GM12878 (cell line): ENCODE results near the gene MATN3. TPM values are rescaled to one million over a fixed set of nuclear protein-coding genes. Genes with fewer than 3 reads are reported as not detected.

ENCODE experiments used
- ATF3 ChIP-seq: IDR thresholded peaks from 2 replicates; pipeline ENCODE4 v1.6.1; 2011; ENCODE audit warnings: low read depth, mild to moderate bottlenecking, low read length, moderate library complexity, borderline replicate concordance; ENCODE audit errors: extremely low read depth
- CEBPB ChIP-seq, 2 experiments: fragments of 150-350 bp in 1 of 2; IDR thresholded peaks; 2 replicates each; pipeline ENCODE4 v1.6.1; 2012 to 2014; ENCODE audit warnings: low read depth in 2 of 2, low read length in 2 of 2, borderline replicate concordance in 1 of 2, inconsistent platforms in 1 of 2
- IRF4 ChIP-seq: IDR thresholded peaks from 2 replicates; pipeline ENCODE4 v1.6.1; 2011; ENCODE audit warnings: low read depth, low read length
- KAT2A ChIP-seq: conservative IDR thresholded peaks from 2 replicates; pipeline ENCODE4 v1.6.1; 2011; ENCODE audit warnings: low read depth, low read length; ENCODE audit not compliant: control insufficient read depth
- POLR2A ChIP-seq: IDR thresholded peaks from 2 replicates; pipeline ENCODE4 v1.6.1; 2011; ENCODE audit warnings: low read depth, mild to moderate bottlenecking, low read length
- SIN3A ChIP-seq: IDR thresholded peaks from 2 replicates; pipeline ENCODE4 v1.6.1; 2012; ENCODE audit warnings: low read depth, low read length, improper control_type of control experiment
- SPI1 ChIP-seq: IDR thresholded peaks from 2 replicates; pipeline ENCODE4 v1.6.1; 2011; ENCODE audit warnings: low read depth, mild to moderate bottlenecking, low read length, moderate library complexity, borderline replicate concordance; ENCODE audit not compliant: insufficient read depth
- SUPT20H ChIP-seq: IDR thresholded peaks from 2 replicates; pipeline ENCODE4 v1.6.1; 2011; ENCODE audit warnings: low read depth, mild to moderate bottlenecking, low read length, moderate library complexity, borderline replicate concordance; ENCODE audit not compliant: control insufficient read depth
- SUZ12 ChIP-seq: fragments of 200-600 bp; sonication (generic); IDR thresholded peaks from one replicate; pipeline ENCODE4 v1.6.1; 2018; ENCODE audit warnings: antibody characterized with exemption, mild to moderate bottlenecking; ENCODE audit not compliant: unreplicated experiment
- TARDBP ChIP-seq: IDR thresholded peaks from 2 replicates; pipeline ENCODE4 v1.6.1; 2016; ENCODE audit warnings: borderline replicate concordance
- TBL1XR1 ChIP-seq: IDR thresholded peaks from 2 replicates; pipeline ENCODE4 v1.6.1; 2012; ENCODE audit warnings: low read depth, low read length, improper control_type of control experiment
- polyA plus RNA-seq, 11 experiments: library from polyadenylated mRNA; depleted of rRNA in 4 of 11; unstranded in 6 of 11; stranded (reverse) in 5 of 11; fragments of >200 nt; fragmentation: Nextera tagmentation in 4 of 11; fragmentation: Illumina TruSeq in 1 of 11; extraction: Ambion mirVana in 4 of 11; extraction: Trizol in 1 of 11; gene quantifications; 1 replicate in 1 of 11; 2 replicates in 10 of 11; pipeline versions ENCODE4 v1.2.1 to v1.2.3, GENCODE V29; 2011 to 2016; ENCODE audit warnings: inconsistent platforms in 2 of 11, missing spikeins in 2 of 11, low read depth in 1 of 11
- total RNA-seq, 4 experiments: library from RNA; depleted of rRNA in 3 of 4; stranded (reverse); fragments of >200 nt in 3 of 4; fragmentation: Illumina TruSeq in 1 of 4; extraction: Trizol in 1 of 4; gene quantifications; 2 replicates each; pipeline versions ENCODE4 v1.2.1 to v1.2.3, GENCODE V29; 2013 to 2021
- TF ChIP-seq, protein P1 (sequence below): fragments of 450-650 bp; IDR thresholded peaks from 2 replicates; pipeline ENCODE4 v1.6.1; 2017; ENCODE audit warnings: antibody characterized with exemption, mild to moderate bottlenecking, moderate library complexity
- TF ChIP-seq, protein P2 (sequence below): fragments of 450-650 bp; IDR thresholded peaks from 2 replicates; pipeline ENCODE4 v1.6.1; 2016; ENCODE audit warnings: mild to moderate bottlenecking, moderate library complexity, borderline replicate concordance
- TF ChIP-seq, protein P3 (sequence below): IDR thresholded peaks from 2 replicates; pipeline ENCODE4 v1.6.1; 2012; ENCODE audit warnings: mild to moderate bottlenecking, low read depth, low read length
- TF ChIP-seq, protein P4 (sequence below): fragments of 450-650 bp; IDR thresholded peaks from 2 replicates; pipeline ENCODE4 v1.6.1; 2017; ENCODE audit warnings: mild to moderate bottlenecking

MATN3 gene
- total and polyA plus RNA-seq, 10 of the 15 experiments (the other 5 are each of a cell fraction or from before 2014, with no cell fraction given): 0.09 TPM; not detected in 9

- TF ChIP-seq, protein P1, sequence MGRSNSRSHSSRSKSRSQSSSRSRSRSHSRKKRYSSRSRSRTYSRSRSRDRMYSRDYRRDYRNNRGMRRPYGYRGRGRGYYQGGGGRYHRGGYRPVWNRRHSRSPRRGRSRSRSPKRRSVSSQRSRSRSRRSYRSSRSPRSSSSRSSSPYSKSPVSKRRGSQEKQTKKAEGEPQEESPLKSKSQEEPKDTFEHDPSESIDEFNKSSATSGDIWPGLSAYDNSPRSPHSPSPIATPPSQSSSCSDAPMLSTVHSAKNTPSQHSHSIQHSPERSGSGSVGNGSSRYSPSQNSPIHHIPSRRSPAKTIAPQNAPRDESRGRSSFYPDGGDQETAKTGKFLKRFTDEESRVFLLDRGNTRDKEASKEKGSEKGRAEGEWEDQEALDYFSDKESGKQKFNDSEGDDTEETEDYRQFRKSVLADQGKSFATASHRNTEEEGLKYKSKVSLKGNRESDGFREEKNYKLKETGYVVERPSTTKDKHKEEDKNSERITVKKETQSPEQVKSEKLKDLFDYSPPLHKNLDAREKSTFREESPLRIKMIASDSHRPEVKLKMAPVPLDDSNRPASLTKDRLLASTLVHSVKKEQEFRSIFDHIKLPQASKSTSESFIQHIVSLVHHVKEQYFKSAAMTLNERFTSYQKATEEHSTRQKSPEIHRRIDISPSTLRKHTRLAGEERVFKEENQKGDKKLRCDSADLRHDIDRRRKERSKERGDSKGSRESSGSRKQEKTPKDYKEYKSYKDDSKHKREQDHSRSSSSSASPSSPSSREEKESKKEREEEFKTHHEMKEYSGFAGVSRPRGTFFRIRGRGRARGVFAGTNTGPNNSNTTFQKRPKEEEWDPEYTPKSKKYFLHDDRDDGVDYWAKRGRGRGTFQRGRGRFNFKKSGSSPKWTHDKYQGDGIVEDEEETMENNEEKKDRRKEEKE: no peak
- TF ChIP-seq IRF4 (no peak), POLR2A (0 out of 2 replicates have a peak, but pooled peaks have one; percentile 33), KAT2A (no peak), SPI1 (no peak), SUPT20H (no peak), CEBPB (IDR thresholded peaks at IDR 0.05; ENCODE audit: borderline replicate concordance in 1 of 2, low read depth in 2 of 2, low read length in 2 of 2) (no peak), SUZ12 (no peak), SIN3A (no peak), TBL1XR1 (no peak), ATF3 (no peak), TARDBP (no peak)
- TF ChIP-seq, protein P2, sequence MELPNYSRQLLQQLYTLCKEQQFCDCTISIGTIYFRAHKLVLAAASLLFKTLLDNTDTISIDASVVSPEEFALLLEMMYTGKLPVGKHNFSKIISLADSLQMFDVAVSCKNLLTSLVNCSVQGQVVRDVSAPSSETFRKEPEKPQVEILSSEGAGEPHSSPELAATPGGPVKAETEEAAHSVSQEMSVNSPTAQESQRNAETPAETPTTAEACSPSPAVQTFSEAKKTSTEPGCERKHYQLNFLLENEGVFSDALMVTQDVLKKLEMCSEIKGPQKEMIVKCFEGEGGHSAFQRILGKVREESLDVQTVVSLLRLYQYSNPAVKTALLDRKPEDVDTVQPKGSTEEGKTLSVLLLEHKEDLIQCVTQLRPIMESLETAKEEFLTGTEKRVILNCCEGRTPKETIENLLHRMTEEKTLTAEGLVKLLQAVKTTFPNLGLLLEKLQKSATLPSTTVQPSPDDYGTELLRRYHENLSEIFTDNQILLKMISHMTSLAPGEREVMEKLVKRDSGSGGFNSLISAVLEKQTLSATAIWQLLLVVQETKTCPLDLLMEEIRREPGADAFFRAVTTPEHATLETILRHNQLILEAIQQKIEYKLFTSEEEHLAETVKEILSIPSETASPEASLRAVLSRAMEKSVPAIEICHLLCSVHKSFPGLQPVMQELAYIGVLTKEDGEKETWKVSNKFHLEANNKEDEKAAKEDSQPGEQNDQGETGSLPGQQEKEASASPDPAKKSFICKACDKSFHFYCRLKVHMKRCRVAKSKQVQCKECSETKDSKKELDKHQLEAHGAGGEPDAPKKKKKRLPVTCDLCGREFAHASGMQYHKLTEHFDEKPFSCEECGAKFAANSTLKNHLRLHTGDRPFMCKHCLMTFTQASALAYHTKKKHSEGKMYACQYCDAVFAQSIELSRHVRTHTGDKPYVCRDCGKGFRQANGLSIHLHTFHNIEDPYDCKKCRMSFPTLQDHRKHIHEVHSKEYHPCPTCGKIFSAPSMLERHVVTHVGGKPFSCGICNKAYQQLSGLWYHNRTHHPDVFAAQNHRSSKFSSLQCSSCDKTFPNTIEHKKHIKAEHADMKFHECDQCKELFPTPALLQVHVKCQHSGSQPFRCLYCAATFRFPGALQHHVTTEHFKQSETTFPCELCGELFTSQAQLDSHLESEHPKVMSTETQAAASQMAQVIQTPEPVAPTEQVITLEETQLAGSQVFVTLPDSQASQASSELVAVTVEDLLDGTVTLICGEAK: 0 out of 2 replicates have a peak, but pooled peaks have one; percentile 4
- TF ChIP-seq, protein P3, sequence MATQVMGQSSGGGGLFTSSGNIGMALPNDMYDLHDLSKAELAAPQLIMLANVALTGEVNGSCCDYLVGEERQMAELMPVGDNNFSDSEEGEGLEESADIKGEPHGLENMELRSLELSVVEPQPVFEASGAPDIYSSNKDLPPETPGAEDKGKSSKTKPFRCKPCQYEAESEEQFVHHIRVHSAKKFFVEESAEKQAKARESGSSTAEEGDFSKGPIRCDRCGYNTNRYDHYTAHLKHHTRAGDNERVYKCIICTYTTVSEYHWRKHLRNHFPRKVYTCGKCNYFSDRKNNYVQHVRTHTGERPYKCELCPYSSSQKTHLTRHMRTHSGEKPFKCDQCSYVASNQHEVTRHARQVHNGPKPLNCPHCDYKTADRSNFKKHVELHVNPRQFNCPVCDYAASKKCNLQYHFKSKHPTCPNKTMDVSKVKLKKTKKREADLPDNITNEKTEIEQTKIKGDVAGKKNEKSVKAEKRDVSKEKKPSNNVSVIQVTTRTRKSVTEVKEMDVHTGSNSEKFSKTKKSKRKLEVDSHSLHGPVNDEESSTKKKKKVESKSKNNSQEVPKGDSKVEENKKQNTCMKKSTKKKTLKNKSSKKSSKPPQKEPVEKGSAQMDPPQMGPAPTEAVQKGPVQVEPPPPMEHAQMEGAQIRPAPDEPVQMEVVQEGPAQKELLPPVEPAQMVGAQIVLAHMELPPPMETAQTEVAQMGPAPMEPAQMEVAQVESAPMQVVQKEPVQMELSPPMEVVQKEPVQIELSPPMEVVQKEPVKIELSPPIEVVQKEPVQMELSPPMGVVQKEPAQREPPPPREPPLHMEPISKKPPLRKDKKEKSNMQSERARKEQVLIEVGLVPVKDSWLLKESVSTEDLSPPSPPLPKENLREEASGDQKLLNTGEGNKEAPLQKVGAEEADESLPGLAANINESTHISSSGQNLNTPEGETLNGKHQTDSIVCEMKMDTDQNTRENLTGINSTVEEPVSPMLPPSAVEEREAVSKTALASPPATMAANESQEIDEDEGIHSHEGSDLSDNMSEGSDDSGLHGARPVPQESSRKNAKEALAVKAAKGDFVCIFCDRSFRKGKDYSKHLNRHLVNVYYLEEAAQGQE: no peak
- TF ChIP-seq, protein P4, sequence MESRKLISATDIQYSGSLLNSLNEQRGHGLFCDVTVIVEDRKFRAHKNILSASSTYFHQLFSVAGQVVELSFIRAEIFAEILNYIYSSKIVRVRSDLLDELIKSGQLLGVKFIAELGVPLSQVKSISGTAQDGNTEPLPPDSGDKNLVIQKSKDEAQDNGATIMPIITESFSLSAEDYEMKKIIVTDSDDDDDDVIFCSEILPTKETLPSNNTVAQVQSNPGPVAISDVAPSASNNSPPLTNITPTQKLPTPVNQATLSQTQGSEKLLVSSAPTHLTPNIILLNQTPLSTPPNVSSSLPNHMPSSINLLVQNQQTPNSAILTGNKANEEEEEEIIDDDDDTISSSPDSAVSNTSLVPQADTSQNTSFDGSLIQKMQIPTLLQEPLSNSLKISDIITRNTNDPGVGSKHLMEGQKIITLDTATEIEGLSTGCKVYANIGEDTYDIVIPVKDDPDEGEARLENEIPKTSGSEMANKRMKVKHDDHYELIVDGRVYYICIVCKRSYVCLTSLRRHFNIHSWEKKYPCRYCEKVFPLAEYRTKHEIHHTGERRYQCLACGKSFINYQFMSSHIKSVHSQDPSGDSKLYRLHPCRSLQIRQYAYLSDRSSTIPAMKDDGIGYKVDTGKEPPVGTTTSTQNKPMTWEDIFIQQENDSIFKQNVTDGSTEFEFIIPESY: no peak
These were observed 38.4 kb upstream of the MATN3 start (continued) for GRCh38 chr2:20050646-20051531.
